Putamen (tissue), 1 donor: ENCODE results near the gene PCGF5.
"Not testable (repeated sequence)": the region's sequence is repeated elsewhere in the genome, so short reads cannot be mapped to it uniquely, and the experiment has no call there.

ENCODE experiments used
- DNase-seq: peaks from one replicate; pipeline ENCODE4 v3.0.0-alpha.2; 2016; ENCODE audit warnings: low spot score

PCGF5 gene

DNA sequence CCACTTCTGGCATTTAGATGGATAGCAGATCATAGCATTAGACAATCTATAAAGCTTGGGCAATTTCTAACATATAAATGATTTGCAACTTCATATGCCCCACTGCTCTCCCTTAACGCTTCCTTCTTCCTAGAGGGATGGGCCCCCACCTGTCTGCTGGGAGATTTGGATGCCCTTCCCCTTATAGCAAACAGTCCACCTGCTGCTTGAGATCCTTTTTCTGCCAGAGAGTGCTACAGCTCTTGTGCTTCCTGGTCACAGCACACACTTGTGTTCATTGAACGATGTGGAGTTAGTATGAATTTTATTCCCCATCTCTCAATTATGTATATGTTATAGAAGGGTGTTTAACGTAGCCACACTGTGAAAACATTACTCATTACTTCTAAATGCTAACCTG lies 10.4 kb upstream of the PCGF5 start:
- DNase-seq, result no peak

DNA sequence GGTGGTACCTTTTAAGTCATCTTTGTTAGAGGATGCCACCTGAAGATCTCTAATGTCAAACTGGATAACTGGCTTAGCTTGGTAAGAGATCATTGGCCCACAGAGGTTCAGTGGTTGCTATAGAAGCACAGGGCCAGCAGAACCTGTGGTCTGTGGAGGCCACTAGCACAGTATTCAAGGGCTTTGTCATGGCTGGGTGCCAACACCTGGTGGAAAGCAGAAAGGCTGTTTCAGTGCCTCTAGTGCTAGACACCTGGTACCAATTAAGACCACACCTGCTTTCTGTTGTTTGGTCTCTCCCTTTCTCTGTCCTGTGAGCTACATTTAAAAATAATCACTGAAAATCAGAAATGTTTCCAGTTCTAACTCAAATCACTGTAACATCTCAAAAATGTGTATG lies 10.0 kb upstream of the PCGF5 start:
- no peak for DNase-seq

DNA sequence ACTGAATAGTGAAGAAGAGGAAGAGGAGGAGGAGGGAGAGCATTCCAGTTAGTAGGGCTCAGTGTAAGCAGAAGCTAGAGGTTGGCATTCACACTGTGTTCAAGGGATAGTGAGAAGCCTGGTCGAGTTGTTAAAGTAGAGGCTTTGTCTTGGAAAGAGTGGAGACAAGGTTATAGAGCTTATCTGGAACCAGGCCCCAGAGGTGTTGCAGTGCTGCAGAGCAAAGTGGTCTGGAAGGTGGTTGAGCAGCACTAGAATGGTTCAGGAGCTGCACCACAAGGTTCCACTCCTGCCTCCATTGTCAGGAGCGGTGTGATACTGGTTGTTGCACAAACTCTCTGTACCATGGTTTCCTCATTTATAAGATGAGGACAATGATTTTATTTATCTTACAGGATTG lies 8.8 kb upstream of the PCGF5 start:
- no peak for DNase-seq

DNA sequence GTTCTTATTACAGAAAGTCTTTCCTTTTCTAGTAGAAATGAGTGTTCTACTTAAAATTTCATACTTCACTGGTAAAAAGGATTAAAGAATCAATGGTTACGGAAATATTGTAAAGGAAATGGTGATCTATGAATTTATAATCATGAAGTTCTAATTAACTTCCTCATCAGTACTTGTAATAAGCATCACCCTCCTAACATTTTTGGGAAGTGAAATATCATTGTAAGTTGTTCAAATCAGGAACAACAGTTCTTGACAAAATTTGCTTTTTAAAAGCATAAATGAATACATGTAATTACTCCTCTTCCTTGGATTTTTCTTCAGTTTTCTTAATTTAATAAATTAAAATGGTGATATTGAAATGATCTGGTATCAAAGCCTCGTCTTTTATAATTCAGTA lies 5.6 kb upstream of the PCGF5 start:
- no peak for DNase-seq

DNA sequence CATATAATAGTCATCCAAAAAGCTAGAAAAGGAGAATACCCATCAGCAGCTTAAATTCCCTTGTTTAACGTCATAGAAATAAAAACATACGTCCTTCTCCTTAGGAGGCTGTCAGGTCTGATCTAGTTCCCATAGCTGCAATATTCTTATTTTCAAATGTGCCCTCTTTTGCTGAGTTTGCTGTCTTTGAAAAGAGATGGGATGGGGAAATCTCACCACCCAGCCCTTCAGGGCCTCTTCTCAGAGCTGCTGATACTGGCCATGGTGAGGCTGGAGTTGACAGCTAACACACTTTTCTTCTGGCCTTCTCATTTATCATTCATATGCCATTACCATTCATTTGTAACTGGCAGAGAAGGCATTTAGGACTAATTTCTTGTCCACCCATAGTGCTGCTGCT lies 5.1 kb upstream of the PCGF5 start:
- no peak for DNase-seq

DNA sequence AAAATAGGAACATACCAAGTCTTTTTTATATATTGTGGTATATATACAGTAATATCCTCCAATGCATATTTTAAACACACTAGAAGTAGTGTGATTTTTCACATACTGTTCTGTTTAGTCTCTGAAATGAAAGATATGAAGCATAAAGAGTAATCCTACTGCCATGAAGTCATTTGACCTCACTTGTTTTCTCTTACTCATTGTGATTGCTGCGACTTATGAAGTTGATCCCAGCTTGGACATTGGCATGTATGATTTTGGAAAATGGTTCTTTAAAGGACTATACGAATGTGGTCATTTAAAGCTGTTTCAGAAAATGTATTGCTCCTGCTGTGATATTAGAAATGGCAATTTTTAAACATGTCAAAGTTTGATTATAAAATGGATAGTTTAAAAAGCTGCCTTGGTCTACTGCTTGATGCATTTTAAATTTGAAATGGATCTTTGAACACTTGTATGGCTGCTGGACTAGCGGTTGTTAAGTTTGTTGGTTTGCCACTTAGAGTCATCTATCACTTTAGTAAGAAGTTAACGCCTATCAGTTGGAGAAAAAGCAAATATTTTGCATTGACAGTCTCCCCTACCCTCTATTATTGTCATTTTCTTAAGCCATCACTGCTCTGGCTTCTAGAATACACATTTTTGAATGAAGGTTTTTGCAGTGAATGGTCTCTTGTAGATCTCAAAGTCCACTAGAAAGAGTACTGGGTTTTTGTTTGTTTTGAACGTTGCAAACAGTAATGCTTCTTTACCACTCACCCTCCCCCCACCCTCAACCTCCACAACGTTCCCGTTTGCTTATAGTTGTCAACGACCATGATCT lies 881 bp upstream of the PCGF5 start:
- no peak for DNase-seq

DNA sequence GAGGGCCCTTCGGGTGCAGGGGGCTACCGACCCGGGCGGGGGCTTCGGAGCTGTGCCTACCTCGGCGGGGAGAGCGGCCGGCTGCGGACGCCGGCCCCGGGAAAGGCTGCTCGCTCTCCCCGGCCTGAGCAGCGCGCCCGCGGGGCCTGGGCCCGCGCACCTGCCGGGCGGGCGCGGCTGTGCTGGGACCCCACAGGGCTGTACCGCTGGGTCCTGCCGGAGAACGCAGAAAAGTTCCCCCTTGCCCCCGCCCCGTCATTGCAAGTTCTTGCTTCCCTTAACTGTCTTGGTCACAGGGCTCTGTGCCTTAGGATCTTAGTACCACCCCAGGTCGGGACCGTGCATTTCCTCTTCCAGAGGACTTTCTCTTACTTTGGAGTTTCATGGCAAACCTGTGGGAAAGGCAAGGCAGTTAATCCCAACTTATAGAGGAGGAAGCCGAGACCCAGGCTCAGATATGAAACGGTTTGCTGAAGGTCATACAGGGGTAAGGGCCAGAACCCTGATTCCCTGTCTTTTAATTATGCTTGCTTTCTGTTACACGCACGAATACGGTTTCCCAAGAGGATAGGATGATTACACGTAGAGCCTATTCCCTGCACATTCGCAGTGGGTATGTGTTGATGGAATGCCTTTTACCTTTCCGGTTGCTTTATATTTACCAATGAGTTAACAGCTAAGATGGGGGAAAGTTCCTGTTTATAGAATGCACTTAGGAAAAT lies 652 bp downstream of the PCGF5 start:
- no peak for DNase-seq

DNA sequence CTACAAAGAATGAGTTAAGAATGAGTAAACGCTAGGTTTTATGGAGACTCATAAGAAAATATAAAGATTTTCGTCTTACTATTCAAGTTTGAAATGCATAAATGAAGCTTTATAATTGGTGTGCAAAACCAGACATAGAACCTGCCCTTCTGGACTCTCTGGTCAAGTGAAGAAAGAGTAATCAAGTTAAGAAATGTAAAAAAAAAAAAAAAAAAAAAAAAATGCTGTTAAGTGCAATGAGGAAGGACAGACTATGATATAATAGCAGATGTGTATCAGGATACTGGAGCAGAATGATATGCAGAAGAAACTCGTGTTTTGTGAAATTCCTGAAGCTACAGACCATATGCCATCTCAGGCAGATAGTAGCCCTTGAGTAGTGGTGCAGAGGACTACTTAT lies 5.6 kb downstream of the PCGF5 start:
- DNase-seq, result no peak

DNA sequence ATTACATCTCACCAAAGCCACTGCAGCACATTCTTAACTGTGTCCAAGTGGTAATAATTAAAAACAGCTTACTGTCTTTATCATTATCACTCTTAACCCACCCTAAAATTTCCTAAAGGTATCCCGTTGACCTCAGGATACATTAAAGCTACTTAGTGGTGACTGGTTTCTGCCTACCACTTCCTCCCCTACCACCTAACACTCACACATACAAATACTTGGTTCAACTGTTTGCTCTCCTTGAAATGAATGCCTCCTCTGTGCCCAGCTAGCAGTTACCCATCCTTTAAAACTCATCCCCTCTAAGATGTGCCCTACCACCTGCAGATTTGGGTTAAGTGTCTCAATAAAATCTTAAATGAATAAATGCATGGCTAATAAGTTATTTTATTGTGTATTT lies 7.1 kb downstream of the PCGF5 start:
- no peak for DNase-seq

DNA sequence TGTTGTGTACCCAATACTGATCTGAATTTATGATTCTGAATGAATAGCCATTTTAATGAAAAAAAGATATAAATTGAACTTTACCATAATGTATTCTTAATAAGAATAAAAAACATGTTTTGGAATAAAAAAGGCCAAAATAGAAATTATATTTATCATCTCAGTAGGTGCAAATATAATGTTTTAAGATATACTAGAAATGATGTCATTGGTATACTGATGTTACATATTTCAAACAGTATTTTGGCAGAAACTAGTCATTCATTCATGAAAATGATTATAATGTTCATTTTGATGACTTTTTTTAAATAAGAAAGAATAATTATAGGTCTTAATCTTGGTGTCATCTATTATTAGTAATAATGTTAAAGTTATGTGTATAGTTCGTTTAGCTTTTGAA lies 9.2 kb downstream of the PCGF5 start:
- DNase-seq, result no peak

DNA sequence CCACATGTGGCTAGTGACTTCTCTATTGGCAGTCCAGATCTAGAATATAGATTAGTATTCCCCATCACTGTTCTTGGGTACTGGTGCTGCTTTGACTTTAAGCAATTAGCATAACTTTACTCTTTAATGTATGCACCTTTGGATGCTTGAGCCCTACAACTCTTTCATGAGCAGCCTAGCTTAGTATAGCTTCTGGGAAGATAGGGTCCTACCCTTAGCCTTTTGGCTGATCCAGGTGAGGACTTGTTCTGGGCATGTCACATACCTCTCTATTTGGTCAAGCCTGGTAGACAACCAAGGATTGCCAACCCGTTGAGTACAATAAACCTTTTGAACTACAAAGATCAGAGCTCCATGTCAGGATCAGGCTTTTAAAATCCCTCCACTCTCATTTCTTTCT lies 17.7 kb downstream of the PCGF5 start:
- no peak for DNase-seq

DNA sequence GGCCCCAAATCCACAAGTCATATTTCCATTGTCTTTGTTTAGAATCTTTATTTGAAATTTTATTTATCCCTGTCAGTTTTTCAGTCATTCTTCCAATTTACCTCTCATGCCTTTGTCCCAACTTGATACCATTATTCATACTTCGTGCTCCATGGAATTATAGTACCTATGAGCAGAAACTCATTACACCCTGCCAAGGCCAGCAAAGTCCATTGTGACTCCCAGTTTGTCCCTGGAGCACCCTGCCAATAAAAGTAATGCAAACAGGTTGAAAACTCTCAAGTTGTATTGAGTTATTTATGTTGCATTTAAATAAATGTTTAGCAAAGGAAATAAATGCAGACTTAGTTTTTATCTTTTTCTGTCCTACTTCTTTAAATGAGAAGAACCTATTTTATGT lies 19.3 kb downstream of the PCGF5 start:
- no peak for DNase-seq

DNA sequence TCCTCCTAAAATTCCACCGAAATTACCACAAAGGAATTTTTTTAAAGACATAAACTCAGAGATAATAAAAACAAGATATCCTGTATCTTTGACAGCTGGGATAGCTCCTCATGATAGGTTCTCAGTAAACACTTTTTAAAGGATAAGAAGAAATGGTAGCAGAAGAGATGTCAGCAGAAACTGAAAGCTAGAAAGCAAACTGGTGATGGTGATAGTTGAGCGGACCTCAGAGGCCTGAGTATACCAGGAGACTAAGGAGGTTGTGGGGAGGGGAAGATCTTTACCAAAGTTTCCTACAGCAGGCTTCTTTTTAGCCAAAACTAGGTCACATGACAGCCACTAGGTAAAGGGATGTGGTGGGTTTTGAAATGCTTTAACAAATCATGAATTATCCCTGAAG lies 22.5 kb downstream of the PCGF5 start:
- DNase-seq, result no peak

DNA sequence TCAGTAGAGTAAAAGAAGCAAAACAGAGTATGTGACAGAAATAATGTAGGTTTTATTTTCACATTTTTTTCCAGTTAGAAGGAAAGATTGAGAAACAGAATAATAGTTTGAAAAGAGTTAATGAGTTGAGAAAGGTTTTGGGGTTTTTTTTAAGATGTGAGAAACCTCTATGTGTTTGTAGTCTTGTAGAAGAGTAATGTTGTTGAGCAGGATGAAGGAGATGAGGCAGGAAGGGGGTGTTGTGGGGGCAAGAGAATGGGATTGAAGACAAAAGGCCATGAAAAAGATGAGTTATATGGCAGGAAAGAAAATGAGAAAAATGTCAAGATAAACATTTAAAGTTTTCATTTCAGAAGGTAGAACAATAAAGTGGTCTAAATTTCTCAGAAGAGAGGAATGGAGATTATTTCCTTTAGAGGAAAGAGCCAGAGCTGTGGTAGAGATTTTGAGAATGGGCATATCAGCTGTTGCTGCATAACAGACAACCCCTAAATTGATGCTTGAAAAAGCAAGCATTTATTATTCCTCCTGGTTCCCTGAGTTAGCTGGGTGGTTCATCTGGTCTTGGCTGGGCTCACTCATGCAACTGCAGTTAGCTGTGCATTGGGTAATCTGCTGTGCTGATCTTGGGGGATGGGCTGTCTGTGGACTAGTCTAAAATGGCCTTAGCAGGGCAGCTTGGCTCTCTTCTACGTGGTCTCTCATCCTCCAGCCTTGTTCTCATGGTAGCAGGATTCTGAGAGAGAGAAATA lies 27.1 kb downstream of the PCGF5 start:
- no peak for DNase-seq

DNA sequence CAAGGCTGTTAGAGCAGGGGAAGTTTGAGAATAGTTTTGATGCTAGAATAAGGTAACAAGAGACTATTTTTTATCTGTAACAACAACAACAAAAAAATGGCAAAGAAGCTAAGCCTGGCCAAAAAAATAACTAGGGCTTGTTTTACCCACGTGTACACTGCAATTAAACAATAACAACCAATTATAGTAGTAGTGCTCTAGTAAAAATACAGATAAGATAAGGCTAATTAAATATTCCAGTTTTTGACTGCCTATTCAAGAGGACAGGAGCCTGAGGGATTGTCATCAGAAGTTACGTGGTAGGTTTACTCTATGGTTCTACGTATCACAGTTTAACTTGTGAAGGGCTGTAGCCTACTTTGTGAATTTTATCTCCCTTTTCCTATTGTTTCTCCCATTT lies 29.2 kb downstream of the PCGF5 start:
- no peak for DNase-seq

DNA sequence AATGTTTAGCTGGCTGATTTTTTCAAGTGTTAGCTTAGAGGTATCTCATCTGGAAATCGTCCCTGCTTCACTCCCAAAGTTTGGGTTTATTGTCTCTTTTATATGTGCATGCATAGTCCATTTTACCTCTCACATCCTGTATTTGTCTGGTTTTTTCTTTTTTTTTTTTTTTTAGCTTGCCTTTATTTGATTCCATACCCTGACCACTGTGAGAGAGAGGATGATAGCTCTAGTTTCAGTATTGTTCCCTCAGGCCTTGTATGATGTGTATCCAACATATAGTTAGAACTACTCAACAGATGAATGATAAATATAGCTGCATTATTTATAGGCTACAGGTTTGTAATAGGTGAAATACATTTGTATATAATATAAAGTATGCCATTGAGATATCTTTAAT lies 29.9 kb downstream of the PCGF5 start:
- DNase-seq, result no peak

DNA sequence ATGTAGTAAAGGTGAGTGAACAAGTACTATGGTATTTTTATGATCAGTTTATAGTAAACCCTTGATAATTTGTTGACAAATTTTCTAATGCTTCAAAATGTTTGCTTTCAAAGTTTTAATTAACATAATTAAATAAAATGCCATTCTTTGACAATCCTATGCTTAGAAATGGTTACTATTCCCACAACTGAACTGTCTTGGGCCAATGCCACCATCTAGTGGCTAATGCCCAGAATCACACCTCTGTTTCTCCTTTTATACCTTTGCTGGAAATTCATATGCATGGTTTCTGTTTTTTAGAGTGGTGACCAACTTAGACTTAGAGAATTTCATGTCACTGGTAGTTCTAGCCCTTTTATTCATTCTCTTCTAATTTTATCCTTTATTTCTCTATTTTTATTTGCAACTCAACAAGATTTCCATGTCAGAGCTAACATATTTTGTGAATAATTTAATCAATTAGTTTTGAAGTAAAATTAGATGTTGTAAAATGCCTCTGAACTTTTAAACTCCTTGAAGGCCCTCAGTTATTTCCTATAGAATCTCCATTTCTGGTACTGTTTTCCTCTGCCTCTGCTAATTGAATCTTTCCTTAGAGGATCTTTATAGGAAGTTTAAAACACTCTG lies 31.1 kb downstream of the PCGF5 start:
- DNase-seq, result peak; percentile 66

DNA sequence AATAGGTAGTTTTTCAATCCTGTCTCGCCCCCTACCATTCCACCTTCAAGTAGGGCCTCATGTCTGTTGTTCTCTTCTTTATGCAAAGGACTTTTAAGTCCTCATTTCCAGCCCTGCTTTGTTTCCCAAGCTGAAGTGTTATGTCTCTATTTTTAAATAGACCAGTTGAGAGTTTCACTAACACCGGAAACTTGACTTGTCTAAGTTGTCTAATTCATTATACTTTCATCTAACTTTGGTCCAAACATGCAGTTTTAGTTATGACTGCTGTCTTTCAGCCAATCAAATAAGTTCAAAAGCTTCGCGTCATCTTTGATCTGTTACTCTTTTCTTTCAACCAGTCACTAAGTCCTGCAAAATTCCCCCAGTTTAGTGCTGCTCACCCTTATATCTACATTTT lies 32.8 kb downstream of the PCGF5 start:
- DNase-seq, result no peak

DNA sequence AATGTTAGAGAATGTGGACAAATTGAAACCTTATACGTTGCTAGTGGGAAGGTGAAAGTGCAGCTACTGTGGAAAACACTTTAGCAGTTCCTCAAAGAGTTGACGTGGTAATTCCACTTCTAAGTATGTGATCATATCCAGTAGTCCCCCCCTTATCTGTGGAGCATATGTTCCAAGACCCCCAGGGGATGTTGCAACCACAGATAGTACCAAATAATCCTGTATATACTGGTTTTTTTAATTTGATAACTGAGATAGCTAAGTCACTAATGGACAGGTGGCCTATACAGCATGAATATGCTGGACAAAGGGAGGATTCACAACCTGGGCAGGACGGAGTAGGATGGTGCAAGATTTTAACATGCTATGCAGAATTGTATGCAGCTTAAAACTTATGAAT lies 36.8 kb downstream of the PCGF5 start:
- no peak for DNase-seq

DNA sequence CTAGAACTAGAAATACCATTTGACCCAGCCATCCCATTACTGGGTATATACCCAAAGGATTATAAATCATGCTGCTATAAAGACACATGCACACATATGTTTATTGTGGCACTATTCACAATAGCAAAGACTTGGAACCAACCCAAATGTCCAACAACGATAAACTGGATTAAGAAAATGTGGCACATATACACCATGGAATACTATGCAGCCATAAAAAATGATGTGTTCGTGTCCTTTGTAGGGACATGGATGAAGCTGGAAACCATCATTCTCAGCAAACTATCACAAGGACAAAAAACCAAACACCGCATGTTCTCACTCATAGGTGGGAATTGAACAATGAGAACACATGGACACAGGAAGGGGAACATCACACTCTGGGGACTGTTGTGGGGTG lies 40.0 kb downstream of the PCGF5 start:
- not testable (repeated sequence) for DNase-seq

DNA sequence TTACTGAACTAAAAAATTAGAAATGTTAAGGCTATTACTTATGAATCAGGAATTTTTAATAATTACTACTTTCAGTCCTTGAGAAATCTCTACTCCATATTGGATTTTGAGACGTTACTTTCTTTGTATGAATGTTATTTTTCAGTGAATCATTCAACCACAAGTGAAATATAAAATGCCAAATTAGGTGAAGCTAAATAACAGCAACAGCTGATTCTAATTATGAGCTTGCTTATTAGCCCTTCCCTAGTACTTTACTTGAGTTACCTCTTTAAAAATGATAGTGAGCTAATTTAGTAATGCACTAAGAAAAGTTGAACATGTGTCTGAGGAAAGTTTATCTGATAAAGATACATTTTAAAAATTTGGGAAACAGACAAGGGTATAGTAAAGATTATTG lies 51.4 kb downstream of the PCGF5 start:
- no peak for DNase-seq

DNA sequence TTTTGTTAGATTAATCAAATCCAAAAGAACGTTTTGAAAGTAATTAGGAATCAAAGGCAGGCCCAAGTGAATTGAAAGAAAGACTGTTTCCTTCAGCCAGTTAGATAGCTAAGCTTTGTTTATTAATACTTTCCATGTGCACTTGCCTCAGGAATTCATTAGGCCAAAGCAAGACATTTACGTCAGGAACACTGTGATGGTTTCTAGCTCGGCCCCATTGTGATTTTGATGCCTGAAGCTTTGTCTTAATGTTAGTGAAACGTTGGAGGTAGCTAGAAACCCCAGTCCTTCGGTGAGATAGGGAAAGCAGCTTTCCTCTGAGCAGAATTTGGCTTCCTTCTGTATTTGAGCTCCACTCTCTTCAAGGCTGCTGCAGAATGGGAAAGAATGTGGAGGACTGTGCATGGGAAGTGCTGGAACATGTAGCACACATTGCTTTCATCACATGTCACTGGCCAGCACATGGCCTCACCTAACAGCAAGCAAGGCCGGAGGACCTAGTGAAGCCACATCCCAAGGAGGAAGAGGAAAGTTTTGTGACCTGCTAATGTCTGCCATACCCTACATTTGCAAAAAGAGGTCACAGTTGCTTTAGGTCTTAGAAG lies 64.1 kb downstream of the PCGF5 start:
- no peak for DNase-seq
